HEK293 (cell line): Measurements from ENCODE around the gene VDR.

Experiments used
- CTCF ChIA-PET: fragments of 350-600 bp; formaldehyde crosslinking; extraction: SDS; loops from one replicate; lab custom pipeline; 2021; ENCODE audit warnings: antibody characterized with exemption; lab: Yijun Ruan, JAX
- POLR2A ChIA-PET: fragments of 300-600 bp; formaldehyde crosslinking; extraction: SDS; loops from one replicate; lab custom pipeline; 2020; ENCODE audit warnings: antibody characterized with exemption, inconsistent platforms; lab: Yijun Ruan, JAX
- H3K27ac ChIP-seq: fragments of 200-500 bp; sonication (Bioruptor generic); 2 replicates; pipeline ENCODE4 v1.5.1; 2014; ENCODE audit warnings: low read depth, low read length, control low read depth, inconsistent platforms; ENCODE audit errors: extremely low read depth
- H3K36me3 ChIP-seq, 2 experiments: fragments of 200-500 bp in 1 of 2; sonication (Bioruptor generic) in 1 of 2; 1 replicate in 1 of 2; 2 replicates in 1 of 2; pipeline ENCODE4 v1.5.1; 2014 to 2017; ENCODE audit warnings: inconsistent platforms in 2 of 2, low read length in 2 of 2; ENCODE audit not compliant: control insufficient read depth in 2 of 2, insufficient read depth in 1 of 2
- H3K4me1 ChIP-seq: fragments of 200-500 bp; sonication (Bioruptor generic); 2 replicates; pipeline ENCODE4 v1.5.1; 2014; ENCODE audit warnings: mild to moderate bottlenecking, low read length, inconsistent platforms; ENCODE audit not compliant: control insufficient read depth, insufficient read depth
- H3K4me3 ChIP-seq: 2 replicates; pipeline ENCODE4 v1.5.1; 2011; ENCODE audit warnings: low read depth, mild to moderate bottlenecking, control low read depth, low read length, moderate library complexity
- H3K9me3 ChIP-seq: fragments of 200-500 bp; sonication (Bioruptor generic); 2 replicates; pipeline ENCODE4 v1.5.1; 2014; ENCODE audit warnings: low read depth, low read length, inconsistent platforms; ENCODE audit not compliant: control insufficient read depth, insufficient read depth
- SETDB1 ChIP-seq: IDR thresholded peaks from one replicate; pipeline ENCODE4 v1.6.1; 2017; ENCODE audit warnings: mild to moderate bottlenecking, low read length, moderate library complexity, mixed read lengths; ENCODE audit not compliant: insufficient read length
- YY2 ChIP-seq: fragments of 450-650 bp; formaldehyde crosslinking; IDR thresholded peaks from 2 replicates; pipeline ENCODE4 v1.5.1; 2016; ENCODE audit warnings: missing biosample characterization, missing genetic modification characterization
- ZFHX2 ChIP-seq: fragments of 450-650 bp; formaldehyde crosslinking; conservative IDR thresholded peaks from 2 replicates; pipeline ENCODE4 v1.5.1; 2016; ENCODE audit warnings: missing biosample characterization, missing genetic modification characterization
- ZIC2 ChIP-seq: fragments of 450-650 bp; formaldehyde crosslinking; IDR thresholded peaks from 2 replicates; pipeline ENCODE4 v1.5.1; 2016; ENCODE audit warnings: missing biosample characterization, missing genetic modification characterization
- ZNF211 ChIP-seq: fragments of 450-650 bp; formaldehyde crosslinking; IDR thresholded peaks from 2 replicates; pipeline ENCODE4 v1.5.1; 2016; ENCODE audit warnings: low read depth, missing biosample characterization, missing genetic modification characterization
- ZNF274 ChIP-seq, 2 experiments: fragments of 200-500 bp in 1 of 2; fragments of 450-650 bp in 1 of 2; sonication (Bioruptor generic) in 1 of 2; formaldehyde crosslinking in 1 of 2; IDR thresholded peaks; 2 replicates each; pipeline versions ENCODE4 v1.5.1 to v1.6.1; 2014 to 2016; ENCODE audit warnings: borderline replicate concordance in 1 of 2, inconsistent platforms in 1 of 2, low read length in 1 of 2, missing biosample characterization in 1 of 2, missing genetic modification characterization in 1 of 2
- ZNF335 ChIP-seq: fragments of 450-650 bp; formaldehyde crosslinking; conservative IDR thresholded peaks from 2 replicates; pipeline ENCODE4 v1.5.1; 2016; ENCODE audit warnings: missing biosample characterization, missing genetic modification characterization
- ZNF521 ChIP-seq: fragments of 450-650 bp; formaldehyde crosslinking; IDR thresholded peaks from 2 replicates; pipeline ENCODE4 v1.5.1; 2017; ENCODE audit warnings: missing biosample characterization, mild to moderate bottlenecking, missing genetic modification characterization
- ZNF558 ChIP-seq: fragments of 450-650 bp; formaldehyde crosslinking; IDR thresholded peaks from 2 replicates; pipeline ENCODE4 v1.5.1; 2016; ENCODE audit warnings: missing biosample characterization, missing genetic modification characterization
- ZNF596 ChIP-seq: fragments of 450-650 bp; IDR thresholded peaks from 2 replicates; pipeline ENCODE4 v1.5.0; 2018; ENCODE audit warnings: missing biosample characterization, mild to moderate bottlenecking, missing genetic modification characterization, moderate library complexity
- ZNF76 ChIP-seq: fragments of 450-650 bp; formaldehyde crosslinking; IDR thresholded peaks from 2 replicates; pipeline ENCODE4; 2016; ENCODE audit warnings: low read depth, missing biosample characterization, missing genetic modification characterization, borderline replicate concordance
- ZNF791 ChIP-seq: fragments of 450-650 bp; formaldehyde crosslinking; IDR thresholded peaks from 2 replicates; pipeline ENCODE4 v1.5.1; 2016; ENCODE audit warnings: missing biosample characterization, missing genetic modification characterization
- ZSCAN16 ChIP-seq: fragments of 450-650 bp; formaldehyde crosslinking; IDR thresholded peaks from 2 replicates; pipeline ENCODE4 v1.5.1; 2016; ENCODE audit warnings: missing biosample characterization, missing genetic modification characterization
- TF ChIP-seq, protein P1 (sequence below): fragments of 450-650 bp; formaldehyde crosslinking; IDR thresholded peaks from 2 replicates; pipeline ENCODE4 v1.5.1; 2017; ENCODE audit warnings: missing biosample characterization, missing genetic modification characterization
- TF ChIP-seq, protein P2 (sequence below): fragments of 450-650 bp; formaldehyde crosslinking; IDR thresholded peaks from 2 replicates; pipeline ENCODE4 v1.5.1; 2016; ENCODE audit warnings: missing biosample characterization, missing genetic modification characterization
- TF ChIP-seq, protein P3 (sequence below): fragments of 450-650 bp; formaldehyde crosslinking; IDR thresholded peaks from 2 replicates; pipeline ENCODE4 v1.5.1; 2016; ENCODE audit warnings: missing biosample characterization, missing genetic modification characterization

The VDR gene

DNA sequence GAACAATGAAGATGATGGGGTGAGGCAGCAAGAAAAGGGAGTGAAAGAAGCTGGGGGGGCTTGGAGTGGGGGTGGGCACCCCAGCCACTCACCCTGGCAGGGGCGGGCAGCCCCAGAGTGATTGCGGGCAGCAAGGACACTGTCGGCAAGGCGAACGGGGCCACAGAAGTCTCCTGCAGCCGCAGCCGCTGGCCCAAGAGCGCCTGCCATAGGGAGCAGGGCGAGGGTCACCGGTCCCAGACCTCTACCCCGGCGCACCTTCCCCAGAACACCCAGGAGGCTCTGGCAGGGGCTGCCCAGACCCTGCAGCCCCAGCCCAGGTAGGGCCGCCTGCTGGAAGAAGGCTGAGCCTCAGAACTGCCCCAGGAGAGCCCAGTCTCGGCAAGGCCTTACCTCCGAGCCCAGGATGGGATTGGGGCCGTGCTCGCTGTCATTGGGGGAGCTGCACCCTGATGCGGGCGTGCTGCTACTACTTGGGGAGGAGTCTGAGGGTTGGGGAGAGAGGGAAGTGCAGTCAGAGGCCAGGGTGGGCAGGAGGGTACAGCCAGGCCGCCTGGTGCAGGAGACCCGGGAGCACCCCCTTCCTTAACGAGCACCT, 108.9 kb downstream of the VDR start:
- CTCF ChIA-PET, result interaction anchor here (0.7 to 14.1 kb wide), 3 partner anchors 23 to 175 kb away, joined by 5 to 234 read pairs (median 6); no protein-coding TSS in a partner anchor
- H3K36me3 ChIP-seq, result peaks cover 0 to 70% of the 10 kb centered on the region in 2 experiments; a peak in 2 of 3 replicates
- POLR2A ChIA-PET, result no interaction called here
- H3K4me1 ChIP-seq, result no peaks in the 10 kb centered on the region
- no peak overlapping the region for H3K27ac ChIP-seq
- no peak overlapping the region for H3K4me3 ChIP-seq
- TF ChIP-seq, protein P1, sequence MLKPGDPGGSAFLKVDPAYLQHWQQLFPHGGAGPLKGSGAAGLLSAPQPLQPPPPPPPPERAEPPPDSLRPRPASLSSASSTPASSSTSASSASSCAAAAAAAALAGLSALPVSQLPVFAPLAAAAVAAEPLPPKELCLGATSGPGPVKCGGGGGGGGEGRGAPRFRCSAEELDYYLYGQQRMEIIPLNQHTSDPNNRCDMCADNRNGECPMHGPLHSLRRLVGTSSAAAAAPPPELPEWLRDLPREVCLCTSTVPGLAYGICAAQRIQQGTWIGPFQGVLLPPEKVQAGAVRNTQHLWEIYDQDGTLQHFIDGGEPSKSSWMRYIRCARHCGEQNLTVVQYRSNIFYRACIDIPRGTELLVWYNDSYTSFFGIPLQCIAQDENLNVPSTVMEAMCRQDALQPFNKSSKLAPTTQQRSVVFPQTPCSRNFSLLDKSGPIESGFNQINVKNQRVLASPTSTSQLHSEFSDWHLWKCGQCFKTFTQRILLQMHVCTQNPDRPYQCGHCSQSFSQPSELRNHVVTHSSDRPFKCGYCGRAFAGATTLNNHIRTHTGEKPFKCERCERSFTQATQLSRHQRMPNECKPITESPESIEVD (tag by site-specific recombination), result no peak
- H3K9me3 ChIP-seq, result no peaks in the 10 kb centered on the region

DNA sequence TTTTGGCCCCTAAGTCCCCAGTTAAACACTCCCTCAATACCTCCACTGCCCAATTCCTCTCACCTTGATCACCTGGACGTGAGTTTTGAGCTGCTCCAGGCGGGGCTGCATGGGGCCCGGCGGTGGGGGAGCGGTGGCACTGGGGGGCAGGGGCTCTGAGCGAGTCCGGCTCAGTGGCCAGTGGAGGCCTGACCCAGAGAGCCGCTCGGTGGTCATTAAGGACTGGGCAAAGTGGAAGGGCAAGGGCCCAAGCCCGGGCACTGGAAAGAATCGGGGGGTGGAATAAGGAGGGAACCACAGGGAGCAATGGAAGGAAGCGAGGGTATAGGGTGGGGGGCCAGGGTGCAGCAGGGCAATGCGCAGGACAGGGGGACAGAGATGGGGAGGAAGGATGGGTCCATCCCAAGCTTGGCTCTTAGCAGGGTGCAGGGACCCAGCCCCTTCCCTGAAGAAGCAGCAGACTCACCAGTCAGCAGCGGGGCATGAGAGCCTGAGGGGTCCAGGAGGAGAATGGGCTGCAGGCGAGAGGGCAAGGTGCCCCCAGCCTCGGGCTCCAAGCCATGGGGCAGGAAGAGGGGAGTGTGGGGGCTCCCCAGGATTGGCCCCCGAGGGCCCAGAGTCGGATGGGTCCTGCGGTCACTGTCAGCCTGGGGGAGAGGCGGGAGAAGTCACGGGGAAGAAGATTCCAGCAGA, 109.5 kb downstream of the VDR start:
- POLR2A ChIA-PET, result interaction anchor here (0.6 kb wide), 1 partner anchor 1658 kb away, joined by 4 read pairs; no protein-coding TSS in a partner anchor
- Histone ChIP-seq H3K9me3 (no peaks in the 10 kb centered on the region), H3K4me1 (no peaks in the 10 kb centered on the region), H3K4me3 (no peak overlapping the region), H3K27ac (no peak overlapping the region), H3K36me3 (peaks cover 0 to 76% of the 10 kb centered on the region in 2 experiments; a peak in 2 of 3 replicates)
- CTCF ChIA-PET, result interaction anchor here (0.6 to 14.1 kb wide), 6 partner anchors 23 to 381 kb away, joined by 3 to 234 read pairs (median 6); no protein-coding TSS in a partner anchor
- TF ChIP-seq ZSCAN16 (no peak), ZNF274 (IDR thresholded peaks at IDR 0.05; ENCODE audit: low read length) (no peak), ZNF274 (tag by site-specific recombination; IDR thresholded peaks at IDR 0.05; ENCODE audit: borderline replicate concordance) (no peak), ZIC2 (tag by site-specific recombination) (no peak), ZNF76 (tag by site-specific recombination) (no peak), ZNF558 (tag by site-specific recombination) (no peak), ZNF521 (tag by site-specific recombination) (no peak), ZNF211 (tag by site-specific recombination) (no peak), ZNF791 (tag by site-specific recombination) (no peak), ZNF335 (tag by site-specific recombination) (no peak), ZFHX2 (tag by site-specific recombination) (no peak), SETDB1 (no peak), YY2 (tag by site-specific recombination) (no peak), ZNF596 (tag by site-specific recombination) (no peak)
- TF ChIP-seq, protein P2, sequence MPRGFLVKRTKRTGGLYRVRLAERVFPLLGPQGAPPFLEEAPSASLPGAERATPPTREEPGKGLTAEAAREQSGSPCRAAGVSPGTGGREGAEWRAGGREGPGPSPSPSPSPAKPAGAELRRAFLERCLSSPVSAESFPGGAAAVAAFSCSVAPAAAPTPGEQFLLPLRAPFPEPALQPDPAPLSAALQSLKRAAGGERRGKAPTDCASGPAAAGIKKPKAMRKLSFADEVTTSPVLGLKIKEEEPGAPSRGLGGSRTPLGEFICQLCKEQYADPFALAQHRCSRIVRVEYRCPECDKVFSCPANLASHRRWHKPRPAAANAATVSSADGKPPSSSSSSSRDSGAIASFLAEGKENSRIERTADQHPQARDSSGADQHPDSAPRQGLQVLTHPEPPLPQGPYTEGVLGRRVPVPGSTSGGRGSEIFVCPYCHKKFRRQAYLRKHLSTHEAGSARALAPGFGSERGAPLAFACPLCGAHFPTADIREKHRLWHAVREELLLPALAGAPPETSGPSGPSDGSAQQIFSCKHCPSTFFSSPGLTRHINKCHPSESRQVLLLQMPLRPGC (tag by site-specific recombination), result no peak
- TF ChIP-seq, protein P3, sequence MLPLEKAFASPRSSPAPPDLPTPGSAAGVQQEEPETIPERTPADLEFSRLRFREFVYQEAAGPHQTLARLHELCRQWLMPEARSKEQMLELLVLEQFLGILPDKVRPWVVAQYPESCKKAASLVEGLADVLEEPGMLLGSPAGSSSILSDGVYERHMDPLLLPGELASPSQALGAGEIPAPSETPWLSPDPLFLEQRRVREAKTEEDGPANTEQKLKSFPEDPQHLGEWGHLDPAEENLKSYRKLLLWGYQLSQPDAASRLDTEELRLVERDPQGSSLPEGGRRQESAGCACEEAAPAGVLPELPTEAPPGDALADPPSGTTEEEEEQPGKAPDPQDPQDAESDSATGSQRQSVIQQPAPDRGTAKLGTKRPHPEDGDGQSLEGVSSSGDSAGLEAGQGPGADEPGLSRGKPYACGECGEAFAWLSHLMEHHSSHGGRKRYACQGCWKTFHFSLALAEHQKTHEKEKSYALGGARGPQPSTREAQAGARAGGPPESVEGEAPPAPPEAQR (tag by site-specific recombination), result no peak
